Measurements from ENCODE around the gene MAP3K1. TPM values are rescaled to one million over a fixed set of nuclear protein-coding genes. Genes with fewer than 3 reads are reported as not detected.

Gene MAP3K1
- total RNA-seq, 6 donors from 2014 or later = 10.9 to 29.2 (median 23.3) TPM

DNA sequence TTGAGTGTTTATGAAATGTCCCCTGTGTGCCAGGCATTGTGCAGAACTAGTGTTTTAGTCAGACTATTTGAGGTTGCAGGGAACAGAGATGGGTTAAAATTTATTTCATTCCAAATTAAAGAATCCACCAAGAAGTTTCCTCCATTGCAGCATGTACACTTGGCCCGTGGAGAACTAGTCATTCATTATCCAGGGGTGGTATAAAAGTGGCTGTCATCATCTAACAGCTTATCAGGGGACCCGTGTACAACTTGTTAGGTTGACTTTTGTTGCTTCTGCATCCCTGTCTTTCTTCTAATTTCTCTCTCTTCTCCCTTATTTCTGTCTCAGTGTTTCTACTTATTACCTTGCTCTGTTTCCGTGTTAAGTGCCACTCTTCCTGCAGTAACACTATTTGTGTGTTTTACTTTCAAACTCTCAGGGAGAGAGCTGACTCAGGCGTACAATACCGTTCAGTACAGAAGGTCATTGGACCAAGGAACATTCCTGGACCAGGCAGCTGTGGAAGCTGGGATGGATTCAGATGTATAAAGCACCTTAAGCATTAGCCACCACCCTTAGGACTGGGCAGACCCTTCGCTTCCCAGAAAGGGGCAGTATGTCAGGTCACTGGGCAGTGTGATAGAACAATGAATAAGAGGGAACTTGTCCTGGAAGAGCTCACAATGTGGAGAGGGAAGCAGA, 36.1 kb downstream of the MAP3K1 start:
- Histone ChIP-seq H3K9me3 (no peaks in the 10 kb centered on the region), H3K4me1 (peaks cover 48 to 96% (median 83%) of the 10 kb centered on the region in 4 donors), H3K4me3 (no peak overlapping the region), H3K36me3 (no peaks in the 10 kb centered on the region), H3K27ac (peak overlapping the region in 1 of 4 donors; percentile 40), H3K27me3 (no peaks in the 10 kb centered on the region)
- no peak for DNase-seq
- TF ChIP-seq EP300 (IDR thresholded peaks at IDR 0.05) (no peak), POLR2A (IDR thresholded peaks at IDR 0.05) (no peak), POLR2AphosphoS5 (IDR thresholded peaks at IDR 0.05) (no peak)
- TF ChIP-seq, protein P1, sequence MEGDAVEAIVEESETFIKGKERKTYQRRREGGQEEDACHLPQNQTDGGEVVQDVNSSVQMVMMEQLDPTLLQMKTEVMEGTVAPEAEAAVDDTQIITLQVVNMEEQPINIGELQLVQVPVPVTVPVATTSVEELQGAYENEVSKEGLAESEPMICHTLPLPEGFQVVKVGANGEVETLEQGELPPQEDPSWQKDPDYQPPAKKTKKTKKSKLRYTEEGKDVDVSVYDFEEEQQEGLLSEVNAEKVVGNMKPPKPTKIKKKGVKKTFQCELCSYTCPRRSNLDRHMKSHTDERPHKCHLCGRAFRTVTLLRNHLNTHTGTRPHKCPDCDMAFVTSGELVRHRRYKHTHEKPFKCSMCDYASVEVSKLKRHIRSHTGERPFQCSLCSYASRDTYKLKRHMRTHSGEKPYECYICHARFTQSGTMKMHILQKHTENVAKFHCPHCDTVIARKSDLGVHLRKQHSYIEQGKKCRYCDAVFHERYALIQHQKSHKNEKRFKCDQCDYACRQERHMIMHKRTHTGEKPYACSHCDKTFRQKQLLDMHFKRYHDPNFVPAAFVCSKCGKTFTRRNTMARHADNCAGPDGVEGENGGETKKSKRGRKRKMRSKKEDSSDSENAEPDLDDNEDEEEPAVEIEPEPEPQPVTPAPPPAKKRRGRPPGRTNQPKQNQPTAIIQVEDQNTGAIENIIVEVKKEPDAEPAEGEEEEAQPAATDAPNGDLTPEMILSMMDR (IDR thresholded peaks at IDR 0.05) = no peak
- WGBS, 2 donors = 39 to 44% methylated on average over 6 of the region's 6 CpGs
- ATAC-seq (ENCODE audit: low FRiP score in 2 of 2) = peak; percentile 28 to 68

GRCh38 chr5:56852228-56853000, 37.1 kb downstream of the MAP3K1 start:
- H3K4me1 ChIP-seq = peaks cover 46 to 88% (median 77%) of the 10 kb centered on the region in 4 donors
- ATAC-seq (ENCODE audit: low FRiP score in 2 of 2) = no peak
- H3K27me3 ChIP-seq = no peaks in the 10 kb centered on the region
- no peaks in the 10 kb centered on the region for H3K9me3 ChIP-seq
- H3K36me3 ChIP-seq = peaks cover 0 to 1% (median 0%) of the 10 kb centered on the region in 4 donors
- 49 to 57% methylated on average over 3 of the region's 3 CpGs for WGBS, 2 donors
- H3K27ac ChIP-seq = peak overlapping the region in 1 of 4 donors; percentile 49
- TF ChIP-seq POLR2A (IDR thresholded peaks at IDR 0.05) (no peak), POLR2AphosphoS5 (IDR thresholded peaks at IDR 0.05) (no peak), EP300 (IDR thresholded peaks at IDR 0.05) (no peak)
- TF ChIP-seq, protein P1 (IDR thresholded peaks at IDR 0.05) = no peak
- no peak overlapping the region for H3K4me3 ChIP-seq
- no peak for DNase-seq

GRCh38 chr5:56853698-56854097, 38.3 kb downstream of the MAP3K1 start:
- WGBS, 2 donors = 65 to 69% methylated on average over 4 of the region's 4 CpGs
- no peak for DNase-seq
- H3K27ac ChIP-seq = peak overlapping the region in 1 of 4 donors; percentile 32
- no peaks in the 10 kb centered on the region for H3K27me3 ChIP-seq
- H3K4me1 ChIP-seq = peaks cover 45 to 75% (median 66%) of the 10 kb centered on the region in 4 donors
- no peaks in the 10 kb centered on the region for H3K9me3 ChIP-seq
- H3K4me3 ChIP-seq = no peak overlapping the region
- H3K36me3 ChIP-seq = peaks cover 0 to 9% (median 0%) of the 10 kb centered on the region in 4 donors
- ATAC-seq (ENCODE audit: low FRiP score in 2 of 2) = no peak
- TF ChIP-seq POLR2A (IDR thresholded peaks at IDR 0.05) (no peak), EP300 (IDR thresholded peaks at IDR 0.05) (no peak), POLR2AphosphoS5 (IDR thresholded peaks at IDR 0.05) (no peak)
- TF ChIP-seq, protein P1 (IDR thresholded peaks at IDR 0.05) = no peak

DNA sequence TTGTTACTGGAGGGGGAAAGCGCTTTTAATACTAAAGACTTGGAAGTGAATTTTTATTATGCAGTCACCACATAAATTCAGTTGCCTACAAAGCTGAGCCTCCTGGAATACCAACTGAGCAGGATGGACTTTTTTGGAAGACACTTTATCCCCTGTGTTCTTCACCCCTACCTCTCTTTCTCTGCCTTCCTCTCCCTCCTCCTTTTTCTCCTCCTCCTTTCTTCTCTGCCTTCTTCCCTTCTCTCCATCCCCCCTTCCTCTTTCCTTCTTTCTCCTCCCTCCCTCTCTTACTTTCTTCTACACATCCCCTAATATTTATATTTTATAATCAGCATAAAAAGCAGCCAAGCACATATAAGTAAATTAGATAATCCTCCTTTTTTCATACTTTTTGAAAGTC, 39.6 kb downstream of the MAP3K1 start:
- peaks cover 0 to 15% (median 4%) of the 10 kb centered on the region in 4 donors for H3K36me3 ChIP-seq
- WGBS, 2 donors = 76 to 82% methylated on average over 1 of the region's 1 CpG
- TF ChIP-seq POLR2A (IDR thresholded peaks at IDR 0.05) (no peak), EP300 (IDR thresholded peaks at IDR 0.05) (no peak), POLR2AphosphoS5 (IDR thresholded peaks at IDR 0.05) (no peak)
- DNase-seq = no peak
- H3K27ac ChIP-seq = no peak overlapping the region
- H3K4me1 ChIP-seq = peaks cover 36 to 63% (median 56%) of the 10 kb centered on the region in 4 donors
- H3K4me3 ChIP-seq = no peak overlapping the region
- H3K27me3 ChIP-seq = no peaks in the 10 kb centered on the region
- no peaks in the 10 kb centered on the region for H3K9me3 ChIP-seq
- no peak for ATAC-seq (ENCODE audit: low FRiP score in 2 of 2)

DNA sequence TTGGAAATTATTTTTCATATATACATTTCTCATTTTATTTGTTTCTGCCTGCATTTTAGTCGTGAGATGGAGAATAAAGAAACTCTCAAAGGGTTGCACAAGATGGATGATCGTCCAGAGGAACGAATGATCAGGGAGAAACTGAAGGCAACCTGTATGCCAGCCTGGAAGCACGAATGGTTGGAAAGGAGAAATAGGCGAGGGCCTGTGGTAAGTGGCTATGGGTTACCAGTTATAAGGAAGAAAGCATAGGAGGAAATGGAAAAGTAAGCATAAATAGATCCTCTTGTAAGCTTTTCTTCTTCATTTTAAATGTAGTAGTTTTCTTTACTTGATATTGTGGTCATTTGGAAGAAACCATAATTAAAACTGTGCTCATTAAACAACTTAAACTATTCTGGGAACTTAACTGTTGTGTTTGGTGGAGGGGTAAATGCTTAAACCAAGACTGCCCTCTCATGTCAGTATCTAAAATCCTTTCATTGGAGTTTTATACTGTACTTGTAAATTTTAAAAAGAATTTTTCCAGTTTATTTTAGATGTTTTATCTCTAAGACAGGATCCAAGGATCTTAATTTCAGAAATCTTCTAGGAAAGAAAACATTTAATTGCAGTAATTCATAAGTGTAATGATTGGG, 41.3 kb downstream of the MAP3K1 start:
- Histone ChIP-seq H3K27ac (no peak overlapping the region), H3K36me3 (peaks cover 0 to 24% (median 11%) of the 10 kb centered on the region in 4 donors), H3K9me3 (no peaks in the 10 kb centered on the region), H3K4me1 (peaks cover 21 to 45% (median 39%) of the 10 kb centered on the region in 4 donors), H3K4me3 (no peak overlapping the region), H3K27me3 (no peaks in the 10 kb centered on the region)
- DNase-seq (no peak), ATAC-seq (ENCODE audit: low FRiP score in 2 of 2) (no peak)
- TF ChIP-seq, protein P1 (IDR thresholded peaks at IDR 0.05) = no peak
- TF ChIP-seq POLR2AphosphoS5 (IDR thresholded peaks at IDR 0.05) = no peak
- TF ChIP-seq EP300 (IDR thresholded peaks at IDR 0.05) = no peak
- TF ChIP-seq POLR2A (IDR thresholded peaks at IDR 0.05) = no peak
- WGBS, 2 donors = 51 to 62% methylated on average over 5 of the region's 5 CpGs

Data from upper lobe of left lung (tissue), 6 donors.